Non-pigmented ciliary epithelial cell (primary cell): ENCODE results near the gene TNS1.
"Not testable (repeated sequence)": the region's sequence is repeated elsewhere in the genome, so short reads cannot be mapped to it uniquely, and the experiment has no call there.

Experiments used
- DNase-seq: peaks from one replicate; pipeline ENCODE4 v3.0.0-alpha.2; 2010; ENCODE audit warnings: low read depth

Gene TNS1

DNA sequence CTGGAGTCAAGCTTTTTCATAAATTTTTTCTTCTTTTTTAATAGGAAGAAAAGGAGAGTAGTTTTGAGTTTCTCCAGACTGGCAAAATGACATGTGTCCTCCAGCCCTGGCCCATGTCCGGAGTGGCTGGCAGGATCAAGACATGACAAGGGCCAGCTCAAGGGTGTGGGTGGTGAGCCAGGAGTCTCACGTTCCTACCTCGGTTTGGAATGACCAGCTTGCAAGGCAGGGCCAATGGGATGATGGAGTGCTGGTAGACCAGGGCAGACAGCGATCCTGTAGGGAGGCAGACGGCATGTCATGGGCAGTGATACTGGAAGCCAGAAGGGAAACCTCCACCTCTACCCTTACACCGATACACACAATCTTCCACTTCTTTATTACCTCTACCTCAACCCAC, 190.6 kb downstream of the TNS1 start:
- DNase-seq = no peak

DNA sequence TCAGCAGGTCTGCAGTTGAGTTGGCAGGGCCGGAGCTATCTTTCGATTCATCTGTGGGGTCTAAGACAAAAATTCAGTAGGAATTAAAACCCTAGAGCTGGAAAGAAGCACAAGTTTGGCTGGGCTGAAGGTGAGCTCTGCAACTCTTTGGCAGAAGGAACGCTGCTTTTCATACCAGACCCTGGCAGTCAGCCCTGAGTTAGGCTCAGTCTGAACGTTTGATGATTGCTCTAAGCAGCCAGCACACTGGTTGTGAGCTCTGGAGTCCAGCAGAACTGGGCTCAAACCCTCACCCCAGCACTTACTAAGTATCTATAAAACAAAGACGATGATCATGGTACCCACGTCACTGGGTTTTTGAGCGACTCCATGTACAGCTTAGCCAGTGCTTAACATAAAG, 192.5 kb downstream of the TNS1 start:
- DNase-seq = no peak

DNA sequence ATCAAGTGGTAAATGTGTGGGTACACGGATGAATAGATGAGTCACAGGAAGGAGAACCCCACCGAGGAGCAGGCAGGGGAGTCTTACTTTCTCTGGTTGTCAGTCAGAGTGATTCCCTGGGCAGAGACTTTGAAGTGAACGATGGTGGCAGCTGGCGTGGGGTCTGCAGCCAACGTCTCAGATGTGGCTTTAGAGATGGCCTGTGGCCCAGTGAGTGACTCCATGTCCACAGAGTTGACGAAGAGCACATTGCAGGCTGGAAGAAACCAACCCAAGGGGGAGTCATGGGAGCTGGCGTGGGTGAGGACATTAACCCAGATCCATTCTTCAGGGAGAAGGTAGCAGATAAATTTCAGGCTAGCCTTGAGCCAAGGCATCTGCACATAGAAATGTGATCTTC, 193.1 kb downstream of the TNS1 start:
- DNase-seq = no peak

DNA sequence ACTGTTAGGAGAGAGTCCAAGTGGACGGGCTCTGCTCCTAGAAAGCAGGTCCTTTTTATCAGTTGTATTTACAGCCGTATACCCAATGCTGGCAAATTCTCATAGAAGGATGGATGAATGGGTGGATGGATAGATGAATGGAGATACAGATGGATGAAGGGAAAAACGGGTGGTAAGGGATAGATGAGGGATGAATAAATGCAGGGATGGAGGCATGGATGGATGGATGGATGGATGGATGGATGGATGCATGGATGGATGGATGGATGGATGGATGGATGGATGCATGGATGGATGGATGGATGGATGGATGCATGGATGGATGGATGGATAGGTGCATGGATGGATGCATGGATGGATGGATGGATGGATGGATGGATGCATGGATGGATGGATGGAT, 193.8 kb downstream of the TNS1 start:
- not testable (repeated sequence) for DNase-seq

DNA sequence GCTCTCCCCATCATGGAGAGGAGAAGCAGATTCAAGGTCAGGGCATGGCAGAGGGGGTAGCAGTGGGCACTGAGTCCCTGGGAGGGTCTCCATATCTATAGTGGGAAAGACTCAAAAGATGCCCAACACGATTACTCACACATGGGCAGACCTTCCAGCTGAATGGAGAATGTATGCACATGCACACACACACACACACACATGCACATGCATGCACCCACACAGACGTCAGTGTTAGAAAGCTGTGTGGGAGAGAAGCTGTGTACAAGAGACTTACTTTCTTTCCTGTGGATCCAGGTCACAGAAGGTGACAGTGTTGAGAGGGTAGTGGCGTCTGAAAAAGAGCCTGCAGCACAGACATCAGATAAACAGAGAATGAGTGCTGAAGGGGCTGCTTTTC, 194.5 kb downstream of the TNS1 start:
- no peak for DNase-seq

DNA sequence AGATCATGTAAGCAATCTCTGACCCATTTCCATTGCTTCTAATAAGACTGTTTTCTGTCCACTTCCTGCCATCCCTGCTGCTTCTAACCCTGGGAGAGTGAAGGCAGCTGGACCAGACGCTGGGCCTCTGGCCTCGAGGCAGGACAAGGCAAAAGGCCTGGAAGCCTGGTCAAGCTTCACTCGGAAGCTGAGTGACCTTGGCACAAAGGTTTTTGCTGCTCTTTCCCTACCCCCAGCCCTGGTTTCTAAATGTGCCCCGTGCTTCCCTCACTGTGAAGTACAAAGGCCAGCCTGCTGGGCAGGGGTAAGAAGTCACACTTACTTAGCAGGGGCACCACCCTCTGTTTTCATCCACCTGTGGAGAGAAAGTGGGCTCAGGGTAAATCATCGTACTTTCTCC, 195.0 kb downstream of the TNS1 start:
- DNase-seq = no peak

DNA sequence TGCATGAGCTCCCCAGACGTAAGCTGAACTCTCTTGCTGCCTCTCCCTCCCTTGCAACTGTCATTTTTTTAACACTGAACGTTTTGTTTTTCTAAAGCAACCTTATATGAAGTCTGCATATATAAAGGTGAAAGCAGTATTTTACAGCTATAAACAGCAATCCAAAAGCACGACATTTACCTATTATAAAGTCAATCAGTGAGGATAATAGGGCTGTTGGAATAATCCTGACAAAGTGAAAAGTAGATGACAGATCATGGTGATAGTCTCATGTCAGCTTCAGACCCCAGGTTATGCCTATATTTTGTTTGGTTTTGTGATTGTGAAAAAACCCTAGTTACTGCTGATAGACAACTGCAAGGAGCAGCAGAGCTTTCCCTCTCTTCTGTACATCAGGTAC, 195.8 kb downstream of the TNS1 start:
- DNase-seq = no peak

DNA sequence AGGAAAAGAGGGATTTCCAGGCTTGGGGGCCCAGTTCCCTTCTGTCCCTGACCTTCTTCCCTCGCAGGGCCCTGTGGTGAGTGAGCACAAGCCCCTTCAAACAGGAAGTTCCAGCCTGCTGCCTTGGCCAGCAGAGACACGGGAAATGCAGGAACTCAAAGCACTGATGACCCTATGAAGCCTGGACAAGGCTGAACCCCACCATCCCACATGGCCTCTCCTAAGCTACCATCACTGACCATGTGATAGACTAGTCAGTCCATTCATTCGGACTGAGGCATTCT, 196.4 kb downstream of the TNS1 start:
- DNase-seq = no peak

DNA sequence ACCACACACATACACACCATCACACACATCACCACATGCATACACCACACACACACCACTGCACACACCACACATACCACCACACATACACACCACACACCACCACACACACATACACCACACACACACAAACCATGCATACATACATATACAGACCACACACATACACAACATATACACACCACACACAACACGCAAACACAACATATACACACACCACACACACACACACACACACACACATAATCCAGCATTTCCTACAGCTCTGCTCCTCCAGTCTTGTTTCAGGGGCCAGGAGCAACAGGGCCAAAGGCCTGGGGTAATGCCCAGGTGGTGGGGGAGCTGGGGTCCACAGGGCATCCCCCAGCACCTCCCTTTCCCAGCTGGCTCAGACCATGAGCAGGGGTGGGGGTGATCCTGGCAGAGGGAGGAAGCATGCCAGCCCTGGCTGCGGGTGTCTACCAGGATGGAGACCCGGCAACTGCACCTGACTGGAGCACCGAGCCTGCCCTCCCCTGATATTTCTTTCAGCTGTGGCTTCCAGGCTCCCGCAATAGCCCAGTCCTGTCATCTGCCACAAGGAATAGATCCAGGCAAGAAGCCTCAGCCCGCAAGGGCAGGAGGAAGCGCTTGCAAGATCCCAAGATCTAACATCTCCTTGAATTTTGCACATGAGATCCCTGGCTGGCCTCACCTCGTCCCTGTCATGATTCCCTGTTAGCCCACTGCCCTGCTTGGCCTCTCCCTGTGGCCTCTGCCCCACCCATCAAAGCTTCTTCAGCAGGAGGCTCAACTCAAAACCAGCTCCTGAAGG, 196.9 kb downstream of the TNS1 start:
- no peak for DNase-seq

DNA sequence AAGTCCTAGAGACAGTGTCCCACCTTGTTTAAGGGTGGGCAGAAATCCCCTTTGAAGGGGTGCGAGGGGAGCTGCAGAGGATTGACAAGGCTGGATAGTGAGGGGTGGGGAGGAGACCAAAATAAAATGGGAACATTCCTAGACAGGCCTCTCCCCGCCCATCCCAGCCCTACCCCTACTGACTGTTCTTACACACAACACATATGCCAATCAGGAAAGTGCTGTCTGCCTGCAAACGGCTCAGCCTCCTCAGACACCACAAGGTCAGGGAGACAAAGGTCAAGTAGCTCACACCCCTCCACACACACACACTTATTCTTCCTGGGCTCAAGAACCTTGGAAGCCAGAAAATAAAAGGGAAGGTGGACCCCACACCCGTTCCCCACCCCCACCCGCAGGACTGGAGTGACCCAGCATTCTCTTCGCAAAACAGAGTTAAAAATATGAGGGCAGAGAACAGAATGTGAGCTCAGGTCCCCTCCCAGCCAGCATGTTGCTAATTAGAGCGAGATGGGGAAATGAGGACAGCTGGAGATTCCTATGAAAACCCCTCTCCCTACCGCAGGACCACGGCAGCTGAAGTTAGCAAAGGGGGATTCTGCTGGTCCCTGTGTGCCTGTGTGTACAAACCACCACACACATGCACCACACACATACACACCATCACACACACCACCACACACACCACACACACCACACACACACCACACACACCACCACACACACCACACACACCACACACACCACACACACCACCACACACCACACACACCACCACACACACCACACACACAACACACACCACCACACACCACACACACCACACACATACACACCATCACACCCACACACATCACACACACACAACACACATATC, 197.8 kb downstream of the TNS1 start:
- no peak for DNase-seq

DNA sequence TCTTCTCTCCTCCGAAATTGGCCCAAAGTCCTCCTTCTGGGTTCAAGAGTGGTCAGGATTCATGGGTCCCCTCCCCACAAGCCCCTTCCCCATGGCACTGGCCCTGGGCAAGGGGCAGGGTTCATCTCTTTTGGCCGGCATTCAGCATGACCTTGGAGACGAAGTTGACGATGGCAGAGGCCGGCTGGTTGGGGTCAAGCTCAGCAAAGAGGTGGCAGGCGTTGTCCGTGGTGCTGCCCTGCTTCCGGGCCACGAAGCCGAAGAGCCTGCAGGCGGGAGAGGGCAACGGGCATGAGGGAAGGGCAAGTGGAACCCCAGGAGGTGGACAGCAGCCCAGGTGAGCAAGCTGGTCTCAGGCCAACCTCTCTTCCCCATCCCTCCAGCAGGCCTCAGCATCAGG, 198.5 kb downstream of the TNS1 start:
- no peak for DNase-seq

DNA sequence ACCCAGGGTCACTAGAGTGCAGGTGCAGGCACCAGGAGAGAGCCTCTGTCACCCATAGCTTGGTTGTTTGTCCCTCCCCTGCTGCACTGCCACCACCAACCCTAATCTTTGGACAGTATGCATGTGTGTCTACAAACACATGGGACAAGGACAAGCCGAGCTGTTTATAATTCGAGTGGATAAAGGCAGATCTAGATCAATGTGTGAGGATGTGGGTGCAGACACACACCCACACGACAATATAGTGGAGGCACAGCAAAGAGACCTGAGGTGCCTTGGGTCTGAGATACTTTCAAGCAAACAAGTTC, 199.2 kb downstream of the TNS1 start:
- DNase-seq = no peak

DNA sequence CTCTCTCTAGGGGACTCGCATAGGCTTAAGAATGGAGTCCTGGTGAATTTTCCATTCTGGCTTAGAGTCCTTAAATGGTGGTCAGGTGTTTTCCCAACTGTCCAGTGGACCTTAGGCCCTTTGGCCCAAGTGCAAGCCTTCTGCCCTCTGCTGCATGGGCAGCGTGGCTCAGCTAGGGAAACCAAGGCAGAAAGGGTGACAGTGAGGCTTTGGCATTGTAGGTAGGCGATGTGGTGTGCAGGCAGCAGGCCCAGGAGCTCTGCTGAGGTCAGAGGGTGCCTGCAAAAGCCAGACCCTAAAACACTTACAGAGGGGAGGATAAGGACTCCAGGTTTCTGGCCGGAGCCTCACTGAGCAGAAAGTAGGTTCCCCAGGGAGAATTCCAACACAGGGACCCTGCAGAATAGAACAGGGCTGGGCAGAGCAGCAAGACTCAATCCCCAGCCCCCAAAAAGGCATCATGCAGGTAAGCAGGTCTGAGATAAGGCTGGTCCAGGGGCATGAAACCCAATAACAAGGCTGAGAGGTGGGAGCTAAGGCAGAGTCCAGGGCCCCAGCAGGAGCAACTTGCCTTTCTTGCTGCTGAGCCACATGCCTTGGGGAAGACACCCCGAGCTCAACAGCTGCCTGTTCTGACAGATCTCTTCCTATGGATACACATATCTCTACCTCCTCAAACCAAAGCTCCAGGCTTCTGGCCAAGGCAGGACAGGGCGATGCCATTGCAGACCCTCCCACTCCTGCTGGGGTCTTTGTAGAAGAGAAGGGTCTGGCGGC, 199.7 kb downstream of the TNS1 start:
- DNase-seq = no peak

DNA sequence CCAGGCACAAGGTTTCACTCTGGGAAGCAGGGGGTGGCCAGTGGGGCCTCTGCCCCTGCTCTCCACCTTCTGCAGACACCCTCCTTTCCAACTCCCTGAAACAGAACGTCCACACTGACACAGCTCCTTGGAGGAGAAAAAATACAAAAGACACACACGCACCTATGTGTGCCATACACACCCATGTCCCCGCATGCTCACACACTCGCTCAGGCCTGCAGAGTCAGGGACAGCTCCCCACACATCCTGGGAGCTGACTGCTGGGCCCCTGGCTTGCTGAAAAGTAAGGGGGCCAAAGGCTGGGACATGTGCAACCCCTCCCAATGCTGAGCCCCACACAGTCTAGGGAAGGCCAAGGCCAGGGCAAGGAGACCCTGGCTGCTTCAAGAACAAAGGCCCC, 200.5 kb downstream of the TNS1 start:
- DNase-seq = no peak

DNA sequence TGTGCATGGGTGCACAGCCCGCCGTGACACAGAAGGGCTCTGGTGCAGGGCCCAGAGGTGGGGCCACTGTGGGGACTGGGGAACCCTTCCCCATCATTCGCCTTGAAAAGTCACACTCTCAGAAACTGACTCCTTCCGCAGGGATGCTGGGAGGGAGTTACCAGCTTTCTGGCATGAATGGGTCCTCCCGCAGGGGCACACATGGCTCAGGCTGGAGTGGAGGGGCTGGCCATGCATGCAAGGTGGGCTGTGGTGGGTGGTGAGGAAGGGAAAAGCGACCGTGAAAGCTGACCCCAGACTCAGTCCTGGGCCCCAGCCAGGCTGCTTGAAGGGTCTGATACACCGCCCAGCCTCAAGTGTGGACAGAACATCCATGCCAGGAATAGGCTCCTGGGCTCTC, 201.1 kb downstream of the TNS1 start:
- DNase-seq = no peak

DNA sequence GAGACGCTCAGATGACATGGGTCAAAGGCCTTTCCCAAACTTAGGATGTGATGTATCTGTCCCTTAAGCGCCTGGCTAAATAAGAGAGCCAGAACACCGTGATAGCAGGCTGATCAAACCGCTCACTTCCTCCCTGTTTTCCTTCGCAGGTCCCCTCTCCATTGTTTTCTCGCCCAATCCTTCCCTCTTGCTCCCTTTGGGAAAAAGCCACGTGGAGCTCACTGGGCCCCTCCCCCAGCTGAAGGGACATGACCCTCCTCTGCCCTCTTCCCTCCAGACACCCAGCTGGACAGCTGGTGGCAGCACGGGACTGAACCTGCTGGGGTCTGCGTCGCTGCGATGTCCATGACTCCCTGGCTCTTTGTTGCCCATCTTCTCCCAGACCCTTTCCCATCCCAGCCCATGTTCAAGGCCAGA, 201.7 kb downstream of the TNS1 start:
- no peak for DNase-seq

DNA sequence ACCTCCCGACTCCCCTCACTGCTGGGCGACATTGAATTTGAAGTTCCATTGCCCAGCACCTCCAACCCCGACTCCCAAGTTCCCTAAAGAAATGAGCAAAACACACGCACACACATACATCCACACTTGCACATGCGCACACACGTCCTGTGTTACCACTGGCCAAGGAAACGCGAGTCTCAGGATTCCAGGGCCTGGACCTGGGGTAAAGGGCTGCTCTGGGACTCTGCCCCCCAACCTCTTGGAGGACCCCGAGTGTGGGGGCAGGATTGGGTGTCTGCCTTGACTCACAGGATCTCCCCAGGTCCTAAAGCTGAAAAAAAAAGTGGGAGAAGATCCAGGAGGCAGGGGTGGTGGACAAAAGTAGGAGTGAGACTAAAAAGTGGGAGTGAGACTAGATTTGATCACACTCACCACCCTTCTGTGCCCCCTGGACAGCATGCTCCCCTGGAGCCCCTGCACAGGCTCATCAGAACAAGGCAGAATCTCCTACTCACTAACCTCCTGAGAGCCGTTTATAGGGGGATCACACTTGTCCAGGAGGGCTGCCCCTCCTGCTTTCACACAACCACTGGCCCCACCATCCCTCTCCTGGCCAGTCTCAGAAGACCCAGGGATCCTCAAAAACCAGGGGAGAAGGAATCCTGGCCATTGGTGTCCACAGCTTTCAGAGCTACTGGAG, 202.2 kb downstream of the TNS1 start:
- no peak for DNase-seq

DNA sequence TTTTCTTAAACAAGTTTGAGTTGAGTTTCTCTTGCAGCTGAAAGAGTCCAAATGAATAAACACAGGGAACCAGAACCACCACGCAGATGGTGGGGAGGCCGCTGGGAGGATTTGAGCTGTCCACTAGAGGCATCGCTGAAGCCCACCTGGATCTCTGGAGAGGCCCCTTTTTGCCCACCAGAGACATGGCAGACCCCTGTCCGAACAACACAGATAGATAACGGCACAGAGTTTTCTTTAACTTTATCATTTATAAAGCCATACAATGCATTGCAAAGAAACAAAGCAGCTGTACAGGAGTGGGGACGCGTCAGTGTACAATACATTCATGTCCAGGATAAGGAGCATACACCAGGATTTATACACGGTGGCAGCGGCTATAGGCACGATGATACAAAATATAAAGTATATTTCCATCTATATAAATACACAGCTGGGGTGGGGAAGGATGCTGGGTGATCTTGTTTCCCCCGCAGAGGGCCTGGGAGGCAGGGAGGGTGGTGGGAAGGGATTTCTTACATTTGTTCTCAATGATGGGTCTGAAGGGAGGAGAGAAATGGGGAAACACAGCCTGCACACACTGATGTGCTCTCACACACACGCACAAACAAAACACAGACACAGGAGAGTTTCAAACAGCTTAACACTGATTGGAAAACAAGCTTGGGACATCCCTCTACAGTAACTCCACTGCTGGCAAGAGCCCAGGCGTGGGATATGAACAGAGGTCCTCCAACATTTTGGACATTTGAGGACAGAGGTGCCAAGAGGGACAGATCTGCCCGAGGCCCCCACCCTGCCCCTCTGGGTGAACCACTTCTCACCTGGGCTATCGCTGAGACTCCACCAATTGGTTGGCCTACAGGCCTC, 203.0 kb downstream of the TNS1 start:
- no peak for DNase-seq

DNA sequence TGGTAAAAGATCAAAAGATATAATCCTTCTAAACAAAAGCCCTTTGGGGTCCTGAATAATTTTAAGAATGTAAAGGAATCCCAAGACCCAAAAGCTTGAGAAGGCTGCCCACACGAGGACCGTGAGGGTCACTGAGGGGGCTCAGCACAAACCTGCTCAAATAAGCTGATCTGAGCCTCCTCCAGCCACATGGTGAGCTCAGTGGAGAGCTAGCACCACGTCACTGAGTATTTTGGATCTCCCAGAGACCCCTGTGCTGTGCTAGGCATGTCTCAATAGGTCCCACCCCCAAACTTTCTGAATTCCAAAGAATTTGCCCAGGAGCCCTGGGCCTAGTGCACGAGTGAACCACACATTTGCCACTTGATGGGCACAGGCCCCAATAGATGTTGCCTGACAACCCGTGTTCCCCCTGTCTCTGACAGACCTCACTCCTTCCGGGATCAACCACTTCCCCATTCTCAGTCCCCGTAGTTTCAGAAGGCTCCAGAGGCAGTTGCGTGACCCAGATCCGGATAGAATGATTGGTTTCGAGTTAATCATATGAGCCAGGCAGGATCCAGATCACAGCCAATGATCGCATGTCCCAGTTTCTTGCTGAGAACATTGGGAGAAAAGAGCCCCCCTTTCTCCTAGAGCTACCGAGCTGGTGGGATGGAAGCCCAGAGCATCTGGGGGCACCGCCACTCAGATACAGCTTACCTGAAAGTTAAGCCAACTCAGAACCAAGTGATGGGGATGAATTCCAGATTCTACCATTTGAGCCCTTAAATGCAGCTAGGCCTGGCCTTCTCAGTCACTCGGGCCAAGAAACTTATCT, 203.8 kb downstream of the TNS1 start:
- no peak for DNase-seq

DNA sequence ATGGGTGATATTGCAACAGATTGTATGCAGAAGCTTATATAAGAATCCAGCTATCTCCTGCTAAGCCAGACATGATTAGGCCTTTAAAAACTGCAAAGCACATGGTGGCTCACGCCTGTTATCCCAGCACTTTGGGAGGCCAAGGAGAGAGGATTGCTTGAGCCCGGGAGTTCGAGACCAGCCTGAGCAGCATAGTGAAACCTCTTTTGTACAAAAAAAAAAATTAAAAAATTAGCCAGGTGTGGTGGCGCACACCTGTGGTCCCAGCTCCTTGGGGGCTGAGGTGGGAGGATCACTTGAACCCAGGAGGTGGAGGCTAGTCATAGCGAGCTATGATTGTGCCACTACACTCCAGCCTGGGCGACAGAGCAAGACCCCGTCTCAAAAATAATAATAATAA, 204.6 kb downstream of the TNS1 start:
- no peak for DNase-seq

DNA sequence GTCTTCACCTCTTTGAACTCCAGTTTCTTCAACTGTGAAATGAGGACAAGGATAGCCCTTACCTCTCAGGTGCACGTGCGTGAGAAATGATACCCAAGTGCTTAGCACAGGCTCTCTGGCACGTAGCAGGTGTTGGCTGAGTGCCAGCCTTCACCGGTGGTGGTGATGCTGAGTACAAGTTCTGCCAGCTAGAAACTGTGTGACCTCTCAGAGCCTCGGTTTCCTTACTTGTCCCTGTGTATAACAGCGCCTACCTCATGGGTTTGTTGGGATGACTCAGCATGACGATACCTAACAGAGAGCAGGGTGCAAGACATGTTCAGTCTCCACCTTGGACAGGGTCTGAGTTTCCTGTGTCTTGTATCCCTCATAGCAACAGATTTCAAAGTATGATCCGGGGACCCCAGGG, 205.1 kb downstream of the TNS1 start:
- DNase-seq = no peak
